ENCODE results near the gene PPM1H.

DNA sequence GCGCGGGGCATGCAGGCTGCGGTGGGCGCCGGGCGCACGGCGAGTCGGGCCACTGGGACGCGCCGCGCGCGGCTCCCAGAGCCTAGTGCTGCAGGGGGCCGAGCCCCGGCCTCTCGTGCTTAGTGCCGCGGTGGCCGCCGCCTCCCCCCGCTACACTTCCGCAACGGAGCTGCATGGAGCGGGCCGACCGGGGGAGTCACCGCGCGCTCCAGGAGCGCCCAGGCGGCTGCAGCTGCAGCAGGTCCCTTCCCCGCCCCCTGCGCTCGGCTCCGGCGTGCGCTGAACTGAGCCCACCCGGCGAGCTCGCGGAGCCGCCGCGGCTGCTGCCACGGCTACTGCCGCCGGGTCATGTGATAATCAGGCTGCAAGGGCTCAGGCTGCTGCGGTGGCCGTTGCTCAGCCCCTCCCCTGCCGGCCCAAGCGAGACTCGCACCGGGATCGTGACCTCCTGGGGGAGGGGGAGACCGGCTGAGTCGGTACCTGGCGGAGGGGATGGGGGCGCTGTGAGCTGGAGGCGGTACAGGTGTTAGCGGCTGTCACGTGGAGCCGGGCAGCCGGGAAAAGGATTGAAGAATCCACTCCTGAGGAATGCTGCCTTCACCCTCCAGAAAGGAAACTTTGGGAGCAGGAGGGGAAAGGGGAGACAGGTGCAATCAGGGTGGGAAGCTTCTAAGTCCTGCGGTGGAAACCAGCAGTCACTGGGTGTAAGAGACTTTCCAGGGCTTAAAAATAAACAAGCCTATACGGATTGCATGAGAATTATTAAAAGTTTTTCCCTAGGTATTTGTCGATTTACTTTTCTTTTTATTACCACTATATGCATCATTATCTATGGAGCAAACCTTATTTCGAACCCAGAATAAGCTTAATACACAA is at the start of gene PPM1H:
- peak; percentile 43 for TF ChIP-seq POLR2A (IDR thresholded peaks at IDR 0.05; ENCODE audit: extremely low read depth, insufficient read length)
- TF ChIP-seq, protein P1, sequence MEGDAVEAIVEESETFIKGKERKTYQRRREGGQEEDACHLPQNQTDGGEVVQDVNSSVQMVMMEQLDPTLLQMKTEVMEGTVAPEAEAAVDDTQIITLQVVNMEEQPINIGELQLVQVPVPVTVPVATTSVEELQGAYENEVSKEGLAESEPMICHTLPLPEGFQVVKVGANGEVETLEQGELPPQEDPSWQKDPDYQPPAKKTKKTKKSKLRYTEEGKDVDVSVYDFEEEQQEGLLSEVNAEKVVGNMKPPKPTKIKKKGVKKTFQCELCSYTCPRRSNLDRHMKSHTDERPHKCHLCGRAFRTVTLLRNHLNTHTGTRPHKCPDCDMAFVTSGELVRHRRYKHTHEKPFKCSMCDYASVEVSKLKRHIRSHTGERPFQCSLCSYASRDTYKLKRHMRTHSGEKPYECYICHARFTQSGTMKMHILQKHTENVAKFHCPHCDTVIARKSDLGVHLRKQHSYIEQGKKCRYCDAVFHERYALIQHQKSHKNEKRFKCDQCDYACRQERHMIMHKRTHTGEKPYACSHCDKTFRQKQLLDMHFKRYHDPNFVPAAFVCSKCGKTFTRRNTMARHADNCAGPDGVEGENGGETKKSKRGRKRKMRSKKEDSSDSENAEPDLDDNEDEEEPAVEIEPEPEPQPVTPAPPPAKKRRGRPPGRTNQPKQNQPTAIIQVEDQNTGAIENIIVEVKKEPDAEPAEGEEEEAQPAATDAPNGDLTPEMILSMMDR (IDR thresholded peaks at IDR 0.05; ENCODE audit: low read depth, low read length): peak; percentile 13
- TF ChIP-seq, protein P2, sequence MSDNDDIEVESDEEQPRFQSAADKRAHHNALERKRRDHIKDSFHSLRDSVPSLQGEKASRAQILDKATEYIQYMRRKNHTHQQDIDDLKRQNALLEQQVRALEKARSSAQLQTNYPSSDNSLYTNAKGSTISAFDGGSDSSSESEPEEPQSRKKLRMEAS (IDR thresholded peaks at IDR 0.05; ENCODE audit: low read depth, low read length): peak; percentile 33; the same call in 1 of the 2 replicates
- TF ChIP-seq MYC (IDR thresholded peaks at IDR 0.05; ENCODE audit: low read depth, low read length): peak; percentile 39; the same call in 1 of the 2 replicates
